Activated CD4-positive, alpha-beta T cell treated with anti-CD3 and anti-CD28 coated beads for 4 hours (primary cell): ENCODE data around the gene TMPRSS11D.

ENCODE experiments used
- DNase-seq, 2 donors: peaks; one replicate each; pipeline ENCODE4 v3.0.0-alpha.2; 2020

Gene TMPRSS11D

GRCh38 chr4:67883902-67884301, at the start of gene TMPRSS11D:
Gene TMPRSS11D (minus strand): TSS chr4:67884002. CDS start chr4:67883933, 69 bp downstream.
- DNase-seq, result no peak

- DNase-seq, result no peak
Observed at GRCh38 chr4:67933038-67933437, 49.2 kb upstream of the TMPRSS11D start.

GRCh38 chr4:67931256-67931655, 47.5 kb upstream of the TMPRSS11D start:
- DNase-seq, result no peak

GRCh38 chr4:67929426-67929825, 45.6 kb upstream of the TMPRSS11D start:
- DNase-seq, result no peak

GRCh38 chr4:67928546-67928945, 44.7 kb upstream of the TMPRSS11D start:
- DNase-seq, result no peak

GRCh38 chr4:67927251-67927650, 43.4 kb upstream of the TMPRSS11D start:
- DNase-seq, result no peak

- DNase-seq, result no peak
Observed at GRCh38 chr4:67926485-67926884, 42.7 kb upstream of the TMPRSS11D start.

- DNase-seq, result no peak
Observed at GRCh38 chr4:67922697-67923096, 38.9 kb upstream of the TMPRSS11D start.

GRCh38 chr4:67918428-67918827, 34.6 kb upstream of the TMPRSS11D start:
- DNase-seq, result no peak

- DNase-seq, result no peak
Observed at GRCh38 chr4:67915400-67915966, 31.7 kb upstream of the TMPRSS11D start.

- DNase-seq, result no peak
Observed at GRCh38 chr4:67912080-67912479, 28.3 kb upstream of the TMPRSS11D start.

GRCh38 chr4:67911638-67912037, 27.8 kb upstream of the TMPRSS11D start:
- no peak for DNase-seq

GRCh38 chr4:67911141-67911540, 27.3 kb upstream of the TMPRSS11D start:
- no peak for DNase-seq

GRCh38 chr4:67910585-67910905, 26.7 kb upstream of the TMPRSS11D start:
- no peak for DNase-seq

- no peak for DNase-seq
Observed at GRCh38 chr4:67909905-67910584, 26.2 kb upstream of the TMPRSS11D start.

- DNase-seq, result no peak
Observed at GRCh38 chr4:67907650-67908049, 23.8 kb upstream of the TMPRSS11D start.

- no peak for DNase-seq
Observed at GRCh38 chr4:67899096-67899495, 15.3 kb upstream of the TMPRSS11D start.

- DNase-seq, result no peak
Observed at GRCh38 chr4:67897686-67898085, 13.9 kb upstream of the TMPRSS11D start.

- DNase-seq, result no peak
Observed at GRCh38 chr4:67896421-67897065, 12.7 kb upstream of the TMPRSS11D start.

- no peak for DNase-seq
Observed at GRCh38 chr4:67894659-67895058, 10.9 kb upstream of the TMPRSS11D start.

- no peak for DNase-seq
Observed at GRCh38 chr4:67892905-67893304, 9.1 kb upstream of the TMPRSS11D start.

GRCh38 chr4:67892253-67892652, 8.5 kb upstream of the TMPRSS11D start:
- no peak for DNase-seq

- no peak for DNase-seq
Observed at GRCh38 chr4:67891645-67892044, 7.8 kb upstream of the TMPRSS11D start.

GRCh38 chr4:67886281-67886680, 2.5 kb upstream of the TMPRSS11D start:
- DNase-seq, result no peak

- no peak for DNase-seq
Observed at GRCh38 chr4:67885762-67886161, 2.0 kb upstream of the TMPRSS11D start.
